ENCODE data around the gene LDLRAD3.

Gene LDLRAD3

DNA sequence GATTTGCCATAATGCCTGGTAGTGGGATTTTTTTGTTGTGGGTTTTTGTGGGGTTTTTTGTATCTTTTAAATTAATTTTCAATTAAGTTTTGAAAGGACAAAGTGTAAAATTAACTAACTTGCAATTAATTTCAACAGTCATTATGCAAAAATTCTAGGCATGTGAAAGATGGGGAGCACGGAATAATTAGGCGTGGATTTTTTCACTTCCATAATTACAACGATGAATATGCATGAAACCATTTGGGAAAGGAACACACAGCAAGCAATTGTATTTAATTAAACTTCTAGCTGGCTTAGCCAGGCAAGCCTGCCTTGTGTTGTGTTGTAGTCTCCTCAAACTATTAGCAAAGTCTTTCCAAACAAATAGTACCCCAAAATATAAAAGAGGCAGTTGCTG lies 257.5 kb downstream of the LDLRAD3 start:
- H3K36me3 ChIP-seq (ENCODE audit: control insufficient read depth, insufficient read depth, low read length), result no peaks in the 10 kb centered on the region
- TF ChIP-seq, protein P1, sequence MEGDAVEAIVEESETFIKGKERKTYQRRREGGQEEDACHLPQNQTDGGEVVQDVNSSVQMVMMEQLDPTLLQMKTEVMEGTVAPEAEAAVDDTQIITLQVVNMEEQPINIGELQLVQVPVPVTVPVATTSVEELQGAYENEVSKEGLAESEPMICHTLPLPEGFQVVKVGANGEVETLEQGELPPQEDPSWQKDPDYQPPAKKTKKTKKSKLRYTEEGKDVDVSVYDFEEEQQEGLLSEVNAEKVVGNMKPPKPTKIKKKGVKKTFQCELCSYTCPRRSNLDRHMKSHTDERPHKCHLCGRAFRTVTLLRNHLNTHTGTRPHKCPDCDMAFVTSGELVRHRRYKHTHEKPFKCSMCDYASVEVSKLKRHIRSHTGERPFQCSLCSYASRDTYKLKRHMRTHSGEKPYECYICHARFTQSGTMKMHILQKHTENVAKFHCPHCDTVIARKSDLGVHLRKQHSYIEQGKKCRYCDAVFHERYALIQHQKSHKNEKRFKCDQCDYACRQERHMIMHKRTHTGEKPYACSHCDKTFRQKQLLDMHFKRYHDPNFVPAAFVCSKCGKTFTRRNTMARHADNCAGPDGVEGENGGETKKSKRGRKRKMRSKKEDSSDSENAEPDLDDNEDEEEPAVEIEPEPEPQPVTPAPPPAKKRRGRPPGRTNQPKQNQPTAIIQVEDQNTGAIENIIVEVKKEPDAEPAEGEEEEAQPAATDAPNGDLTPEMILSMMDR (IDR thresholded peaks at IDR 0.05; ENCODE audit: insufficient read depth, low read length, poor library complexity, severe bottlenecking), result no peak
- H3K27me3 ChIP-seq (replicated peaks; ENCODE audit: control insufficient read depth, insufficient read depth, low read length), result no peaks in the 10 kb centered on the region; the same call in 1 of the 2 replicates
- DNase-seq (ENCODE audit: extremely low read depth, insufficient read length), result no peak
- H3K4me3 ChIP-seq (replicated peaks; ENCODE audit: low read depth, low read length), result no peak overlapping the region

DNA sequence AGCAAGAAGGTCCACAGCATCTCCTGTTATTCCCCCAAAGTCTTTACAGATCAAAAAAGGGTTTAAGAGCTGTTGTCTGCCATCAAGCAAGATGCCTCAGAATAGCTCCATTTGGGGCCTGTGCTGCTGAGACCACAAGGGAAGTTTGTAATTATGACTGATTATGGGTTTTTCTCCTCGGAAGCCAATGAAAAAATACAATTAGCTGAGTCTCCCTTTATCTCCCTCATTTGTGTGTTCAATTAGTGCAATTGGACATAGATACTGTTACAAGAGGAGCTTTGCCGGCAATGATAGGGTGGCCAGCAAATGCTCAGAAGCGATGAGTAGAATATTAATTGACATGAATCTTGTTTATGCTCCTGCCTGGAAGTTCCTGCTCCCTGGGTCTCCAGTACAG lies 261.7 kb downstream of the LDLRAD3 start:
- H3K27me3 ChIP-seq (replicated peaks; ENCODE audit: control insufficient read depth, insufficient read depth, low read length), result no peaks in the 10 kb centered on the region; the same call in 1 of the 2 replicates
- TF ChIP-seq, protein P1 (IDR thresholded peaks at IDR 0.05; ENCODE audit: insufficient read depth, low read length, poor library complexity, severe bottlenecking), result no peak
- no peak for DNase-seq (ENCODE audit: extremely low read depth, insufficient read length)

DNA sequence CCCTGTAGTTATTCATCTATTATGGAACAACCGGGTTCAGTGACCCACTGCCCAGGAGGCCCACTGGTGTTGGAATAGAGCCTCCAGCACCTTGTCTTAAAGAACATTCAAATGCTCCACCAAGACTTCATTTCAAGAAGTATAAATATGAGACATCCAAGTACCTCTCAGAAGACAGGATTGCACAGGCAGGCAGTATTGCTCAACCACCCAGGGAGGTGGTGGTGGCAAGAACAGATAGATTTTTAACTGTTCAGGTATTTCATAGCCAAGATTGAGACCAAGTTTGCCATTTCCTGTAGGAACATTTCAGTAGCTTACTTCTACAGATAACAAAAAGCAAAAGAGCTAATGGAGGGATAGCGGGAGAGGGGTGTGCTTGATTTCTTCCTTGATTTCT lies 266.7 kb downstream of the LDLRAD3 start:
- no peak for DNase-seq (ENCODE audit: extremely low read depth, insufficient read length)
- no peak overlapping the region for H3K4me3 ChIP-seq (replicated peaks; ENCODE audit: low read depth, low read length)
- H3K27me3 ChIP-seq (replicated peaks; ENCODE audit: control insufficient read depth, insufficient read depth, low read length), result no peaks in the 10 kb centered on the region; the same call in 1 of the 2 replicates
- no peaks in the 10 kb centered on the region for H3K36me3 ChIP-seq (ENCODE audit: control insufficient read depth, insufficient read depth, low read length)
- TF ChIP-seq, protein P1 (IDR thresholded peaks at IDR 0.05; ENCODE audit: insufficient read depth, low read length, poor library complexity, severe bottlenecking), result no peak

More for the DNA sequence above, 261.7 kb downstream of the LDLRAD3 start:
- no peaks in the 10 kb centered on the region for H3K36me3 ChIP-seq (ENCODE audit: control insufficient read depth, insufficient read depth, low read length)
- no peak overlapping the region for H3K4me3 ChIP-seq (replicated peaks; ENCODE audit: low read depth, low read length)

DNA sequence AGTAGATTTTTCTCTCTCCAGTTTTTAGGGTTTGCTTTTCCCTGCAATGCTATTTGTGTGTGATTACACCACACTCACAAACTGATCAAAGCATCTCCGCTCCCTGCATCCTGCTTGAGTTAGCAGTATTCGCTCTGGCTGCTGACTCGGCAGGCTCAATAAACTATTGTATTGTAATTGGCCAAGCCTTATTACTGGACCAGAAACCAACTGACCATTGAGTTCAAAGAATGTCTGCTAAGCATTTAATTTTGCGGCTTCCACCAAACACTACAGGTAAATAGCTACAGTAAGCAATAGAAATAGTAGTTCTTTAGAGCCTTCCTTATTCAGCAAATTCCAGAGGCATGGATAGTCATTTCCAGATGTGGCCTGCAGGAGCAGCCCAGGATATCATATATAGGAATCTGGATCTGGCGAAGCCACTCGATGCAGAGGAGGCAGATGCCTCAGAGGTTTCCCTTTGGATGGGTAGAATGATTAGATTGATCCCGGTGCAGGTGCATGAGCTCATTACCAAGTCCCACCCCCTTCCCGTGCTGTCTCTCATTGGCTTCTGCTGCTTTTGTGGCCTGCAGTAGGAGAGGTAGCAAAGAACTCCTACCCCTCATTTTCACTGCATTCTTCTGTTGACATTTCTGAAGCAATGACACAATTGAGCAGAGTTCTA lies 268.0 kb downstream of the LDLRAD3 start:
- Histone ChIP-seq H3K36me3 (ENCODE audit: control insufficient read depth, insufficient read depth, low read length) (no peaks in the 10 kb centered on the region), H3K4me3 (replicated peaks; ENCODE audit: low read depth, low read length) (no peak overlapping the region), H3K27me3 (replicated peaks; ENCODE audit: control insufficient read depth, insufficient read depth, low read length) (no peaks in the 10 kb centered on the region; the same call in 1 of the 2 replicates)
- DNase-seq (ENCODE audit: extremely low read depth, insufficient read length), result no peak
- TF ChIP-seq, protein P1 (IDR thresholded peaks at IDR 0.05; ENCODE audit: insufficient read depth, low read length, poor library complexity, severe bottlenecking), result no peak

DNA sequence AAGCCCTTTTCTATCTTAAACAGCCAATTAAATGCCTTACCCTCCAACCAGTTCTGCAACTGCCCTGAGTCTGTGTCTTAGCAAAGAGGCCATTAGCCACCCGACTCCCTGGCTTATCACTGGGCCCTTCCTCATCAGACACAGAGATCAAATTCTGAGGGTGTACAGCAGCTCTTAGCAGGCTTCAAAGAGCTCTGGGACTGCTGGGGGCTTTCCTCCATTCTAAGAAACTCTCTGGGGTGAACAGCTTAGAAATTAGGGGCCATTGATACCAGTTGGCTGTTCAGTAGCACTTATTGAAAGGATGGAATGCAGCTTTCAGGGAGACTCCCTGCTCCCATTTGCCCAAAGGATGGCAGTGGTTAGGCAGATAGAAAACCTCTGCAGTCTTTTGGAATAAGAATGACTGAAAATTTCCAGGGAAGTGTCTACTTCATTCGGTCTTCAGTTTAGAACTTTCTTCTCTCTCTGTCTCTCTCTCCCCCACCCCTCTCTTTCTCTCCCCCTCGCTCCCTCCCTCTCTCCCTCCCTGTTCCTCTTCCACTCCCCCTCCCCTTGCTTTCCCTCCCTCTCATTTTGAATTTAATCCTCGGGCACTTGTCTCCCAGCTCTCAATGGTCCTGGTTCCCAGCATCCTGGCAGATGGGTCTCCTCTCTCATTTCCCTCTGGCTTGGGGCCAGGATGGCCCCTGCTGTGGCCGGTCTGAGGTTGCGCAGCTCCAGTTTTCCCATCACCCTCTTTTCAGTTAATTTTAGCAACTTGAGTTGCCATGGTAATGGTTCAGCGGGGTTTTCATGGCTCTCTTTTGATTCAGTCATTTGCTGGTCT lies 268.9 kb downstream of the LDLRAD3 start:
- DNase-seq (ENCODE audit: extremely low read depth, insufficient read length), result no peak
- Histone ChIP-seq H3K27me3 (replicated peaks; ENCODE audit: control insufficient read depth, insufficient read depth, low read length) (no peaks in the 10 kb centered on the region; the same call in 1 of the 2 replicates), H3K36me3 (ENCODE audit: control insufficient read depth, insufficient read depth, low read length) (no peaks in the 10 kb centered on the region), H3K4me3 (replicated peaks; ENCODE audit: low read depth, low read length) (no peak overlapping the region)
- TF ChIP-seq, protein P1 (IDR thresholded peaks at IDR 0.05; ENCODE audit: insufficient read depth, low read length, poor library complexity, severe bottlenecking), result no peak

Measured in GM06990 (cell line).